Measurements from ENCODE around the gene TTC34.

DNA sequence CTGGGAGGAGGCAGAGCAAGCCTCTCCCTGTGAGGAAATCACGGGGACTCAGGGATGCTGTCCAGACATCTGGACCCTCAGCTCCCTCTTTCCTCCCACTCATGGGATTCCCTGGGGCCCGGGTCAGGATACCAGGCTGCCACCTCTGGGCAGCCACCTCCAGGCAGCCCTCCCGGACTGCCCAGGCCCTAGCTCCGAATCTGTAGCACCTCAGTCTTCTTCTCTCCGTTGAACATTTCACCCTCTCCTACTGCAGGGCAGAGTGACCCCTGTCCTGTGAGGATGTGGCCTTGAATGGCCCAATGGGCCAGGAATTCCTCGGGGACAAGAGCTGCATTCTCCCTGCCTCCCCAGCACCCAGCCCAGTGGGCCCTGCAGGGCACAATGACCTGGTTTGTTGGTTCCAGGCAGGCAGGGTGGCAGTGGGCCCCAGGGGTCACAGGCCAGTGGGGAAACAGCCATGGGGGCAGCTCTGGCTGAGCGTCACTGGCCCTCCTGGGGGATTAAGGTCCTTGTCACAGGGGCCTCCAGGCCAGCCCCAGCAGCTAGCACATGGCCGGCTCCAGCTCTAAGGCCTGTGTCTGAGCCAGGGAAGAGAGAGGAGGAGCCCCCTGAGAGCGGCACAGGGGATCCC is 9.5 kb upstream of the TTC34 start:
- TF ChIP-seq EZH2 (IDR thresholded peaks at IDR 0.05) = no peak
- TF ChIP-seq, protein P1, sequence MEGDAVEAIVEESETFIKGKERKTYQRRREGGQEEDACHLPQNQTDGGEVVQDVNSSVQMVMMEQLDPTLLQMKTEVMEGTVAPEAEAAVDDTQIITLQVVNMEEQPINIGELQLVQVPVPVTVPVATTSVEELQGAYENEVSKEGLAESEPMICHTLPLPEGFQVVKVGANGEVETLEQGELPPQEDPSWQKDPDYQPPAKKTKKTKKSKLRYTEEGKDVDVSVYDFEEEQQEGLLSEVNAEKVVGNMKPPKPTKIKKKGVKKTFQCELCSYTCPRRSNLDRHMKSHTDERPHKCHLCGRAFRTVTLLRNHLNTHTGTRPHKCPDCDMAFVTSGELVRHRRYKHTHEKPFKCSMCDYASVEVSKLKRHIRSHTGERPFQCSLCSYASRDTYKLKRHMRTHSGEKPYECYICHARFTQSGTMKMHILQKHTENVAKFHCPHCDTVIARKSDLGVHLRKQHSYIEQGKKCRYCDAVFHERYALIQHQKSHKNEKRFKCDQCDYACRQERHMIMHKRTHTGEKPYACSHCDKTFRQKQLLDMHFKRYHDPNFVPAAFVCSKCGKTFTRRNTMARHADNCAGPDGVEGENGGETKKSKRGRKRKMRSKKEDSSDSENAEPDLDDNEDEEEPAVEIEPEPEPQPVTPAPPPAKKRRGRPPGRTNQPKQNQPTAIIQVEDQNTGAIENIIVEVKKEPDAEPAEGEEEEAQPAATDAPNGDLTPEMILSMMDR (IDR thresholded peaks at IDR 0.05) = no peak
- no peak for TF ChIP-seq EZH2phosphoT487 (IDR thresholded peaks at IDR 0.05)

Measured in neural progenitor cell (in vitro differentiated cells).